K562 (cell line): Measurements from ENCODE around the gene HCST. TPM values are rescaled to one million over a fixed set of nuclear protein-coding genes. Genes with fewer than 3 reads are reported as not detected.
A peak's percentile ranks its signal among the peaks of the same experiment; 100 is the strongest.

Source experiments
- ATAC-seq: fragments of 200-7000 bp; cut with Tn5 transposase; 3 replicates; pipeline ENCODE4 v1.9.1; 2020; ENCODE audit warnings: moderate library complexity
- BruUV-seq: library from RNA; stranded (reverse); fragments of 400-500 nt; replicated peaks from 2 replicates; lab custom pipeline; 2021; lab: Mats Ljungman, UMichigan
- CTCF ChIA-PET: fragments of 300-600 bp; formaldehyde crosslinking; extraction: SDS; loops from one replicate; lab custom pipeline; 2021; ENCODE audit warnings: low intra/inter-chr PET ratio; lab: Yijun Ruan, JAX
- POLR2A ChIA-PET: fragments of 300-600, 350-650 bp; sonication (Branson Sonifier 250); formaldehyde crosslinking; extraction: SDS; loops from one replicate; lab custom pipeline; 2021; ENCODE audit warnings: antibody characterized with exemption, inconsistent platforms; lab: Yijun Ruan, JAX
- DNase-seq, 4 experiments: peaks; one replicate each; pipeline versions ENCODE4 v3.0.0 to v3.0.0-alpha.2; 2011 to 2018; ENCODE audit warnings: low spot score in 3 of 4, mixed read lengths in 3 of 4; ENCODE audit errors: extremely low read depth in 1 of 4
- FAIRE-seq: peaks from 2 replicates; lab custom pipeline; 2011; peaks lifted over from hg19 to GRCh38; lab: Jason Lieb, UNC
- H2AFZ ChIP-seq: 2 replicates; pipeline ENCODE4 v1.6.0; 2011; ENCODE audit warnings: low read depth, low read length, control low read depth, inconsistent platforms
- H3K27ac ChIP-seq: fragments of 200-600 bp; 3 replicates; pipeline ENCODE4 v1.8.0; 2011; ENCODE audit warnings: low read depth, mild to moderate bottlenecking, control low read depth, inconsistent platforms, low read length, moderate library complexity, mixed read lengths; ENCODE audit errors: extremely low read depth
- H3K27me3 ChIP-seq, 2 experiments: fragments of 300-600 bp in 1 of 2; 2 replicates in 1 of 2; 3 replicates in 1 of 2; pipeline versions ENCODE4 v1.6.0 to v1.8.0; 2011; ENCODE audit warnings: inconsistent platforms in 2 of 2, low read length in 2 of 2, mild to moderate bottlenecking in 1 of 2, mixed read lengths in 1 of 2, moderate library complexity in 1 of 2; ENCODE audit not compliant: control insufficient read depth in 2 of 2, insufficient read depth in 2 of 2
- H3K36me3 ChIP-seq: fragments of 300-600 bp; 3 replicates; pipeline ENCODE4 v1.8.0; 2011; ENCODE audit warnings: mild to moderate bottlenecking, low read length, inconsistent platforms; ENCODE audit not compliant: control insufficient read depth, insufficient read depth
- H3K4me1 ChIP-seq, 2 experiments: fragments of 200-600 bp in 1 of 2; replicated peaks in 1 of 2; 2 replicates in 1 of 2; 3 replicates in 1 of 2; pipeline versions ENCODE4 v1.5.1 to v1.8.0; 2011; ENCODE audit warnings: inconsistent platforms in 2 of 2, low read length in 2 of 2, mild to moderate bottlenecking in 1 of 2, mixed read lengths in 1 of 2, moderate library complexity in 1 of 2; ENCODE audit not compliant: control insufficient read depth in 2 of 2, insufficient read depth in 2 of 2
- H3K4me2 ChIP-seq: 2 replicates; pipeline ENCODE4 v1.6.1; 2011; ENCODE audit warnings: low read length, control low read depth, inconsistent platforms, mixed read lengths; ENCODE audit not compliant: insufficient read depth
- H3K4me3 ChIP-seq: fragments of 200-600 bp; sonication (generic), shearing (Covaris generic); 2 replicates; pipeline ENCODE4 v1.5.1; 2016; ENCODE audit warnings: control low read depth, inconsistent platforms
- H3K79me2 ChIP-seq: fragments of 200-600 bp; 3 replicates; pipeline ENCODE4 v1.8.0; 2011; ENCODE audit warnings: low read length, inconsistent platforms; ENCODE audit not compliant: control insufficient read depth, insufficient read depth
- H3K9ac ChIP-seq, 2 experiments: 2 replicates each; pipeline versions ENCODE4 v1.6.0 to v1.6.1; 2011; ENCODE audit warnings: low read depth in 2 of 2, low read length in 2 of 2, control low read depth in 1 of 2, inconsistent platforms in 1 of 2, mild to moderate bottlenecking in 1 of 2, mixed read lengths in 1 of 2; ENCODE audit not compliant: insufficient read depth in 1 of 2
- H3K9me1 ChIP-seq: one replicate; pipeline ENCODE4 v1.6.0; 2011; ENCODE audit warnings: inconsistent platforms, mild to moderate bottlenecking, low read length, moderate library complexity; ENCODE audit not compliant: control insufficient read depth, insufficient read depth
- H3K9me3 ChIP-seq: replicated peaks from 2 replicates; pipeline ENCODE4 v1.5.1; 2011; ENCODE audit warnings: low read depth, low read length, inconsistent platforms; ENCODE audit not compliant: control insufficient read depth, insufficient read depth
- H4K20me1 ChIP-seq: replicated peaks from 2 replicates; pipeline ENCODE4 v1.6.1; 2011; ENCODE audit warnings: low read length, inconsistent platforms, mixed read lengths; ENCODE audit not compliant: control insufficient read depth, insufficient read depth
- PML ChIP-seq: IDR thresholded peaks from 2 replicates; pipeline ENCODE4 v1.6.1; 2012; ENCODE audit warnings: low read length, inconsistent platforms
- U2AF1 ChIP-seq: fragments of 200-400 bp; formaldehyde crosslinking; optimal IDR thresholded peaks from 2 replicates; pipeline ENCODE3; 2017; ENCODE audit warnings: mild to moderate bottlenecking, low read depth, low read length, moderate library complexity
- ZNF121 ChIP-seq: sonication (generic); formaldehyde crosslinking; conservative IDR thresholded peaks from 2 replicates; pipeline ENCODE4 v1.8.0; 2022; ENCODE audit warnings: missing genetic modification reagents
- ZNF511 ChIP-seq: sonication (generic); formaldehyde crosslinking; IDR thresholded peaks from 2 replicates; pipeline ENCODE4 v1.8.0; 2022; ENCODE audit warnings: mild to moderate bottlenecking, missing genetic modification reagents
- WGBS: fragments of 100-300 bp; shearing (Covaris generic); methylation state at CpG from one replicate; pipeline ENCODE4 v1.1.6; 2016; ENCODE audit warnings: low coverage, mixed read lengths; ENCODE audit not compliant: insufficient coverage; ENCODE audit errors: missing lambda C conversion rate; 5-methylcytosine and 5-hydroxymethylcytosine counted together
- in situ Hi-C: fragments of 300-500 bp; cut with MboI; formaldehyde crosslinking; loops from 4 replicates; pipeline ENCODE4 v1.15.0; 2018; ENCODE audit warnings: inconsistent platforms, mixed read lengths
- intact Hi-C: fragments of 100-400 bp; cut with micrococcal nuclease; formaldehyde crosslinking; loops from 2 replicates; pipeline ENCODE4 v1.14.2; 2022
- polyA plus RNA-seq, 8 experiments: library from polyadenylated mRNA; depleted of rRNA in 4 of 8; stranded (reverse) in 5 of 8; unstranded in 3 of 8; fragments of >200 nt; fragmentation: Nextera tagmentation in 2 of 8; fragmentation: Illumina TruSeq in 1 of 8; extraction: Ambion mirVana in 2 of 8; extraction: Trizol in 1 of 8; gene quantifications; 2 replicates each; pipeline versions ENCODE4 v1.2.1 to v1.2.3, GENCODE V29; 2011 to 2014; ENCODE audit warnings: inconsistent platforms in 1 of 8, missing spikeins in 1 of 8
- total RNA-seq, 7 experiments: library from RNA; depleted of rRNA in 6 of 7; stranded (reverse); fragments of >200 nt in 6 of 7; fragmentation: Illumina TruSeq in 2 of 7; extraction: Trizol in 2 of 7; gene quantifications; 2 replicates each; pipeline versions ENCODE4 v1.2.1 to v1.2.3, GENCODE V29; 2011 to 2021; ENCODE audit warnings: low replicate concordance in 1 of 7

The HCST gene
- total and polyA plus RNA-seq, 9 of the 15 experiments (the other 6 are each of a cell fraction or from before 2014, with no cell fraction given), result 0.29 to 1.9 (median 0.95) TPM; not detected in 2

- H3K4me2 ChIP-seq, result no peak overlapping the region
- H3K27ac ChIP-seq, result no peak overlapping the region
- H3K4me3 ChIP-seq, result no peak overlapping the region
- H3K9me3 ChIP-seq, result no peaks in the 10 kb centered on the region
- no peak for TF ChIP-seq PML
- TF ChIP-seq ZNF121, result peak; percentile 53
- no peak for TF ChIP-seq ZNF511
- TF ChIP-seq U2AF1, result no peak
- TF ChIP-seq, all 486 proteins: peak for 1
- FAIRE-seq (no peak), DNase-seq (no peak), ATAC-seq (no peak)
- Histone ChIP-seq H2AFZ (no peak overlapping the region), H3K4me1 (peaks cover 0 to 26% of the 10 kb centered on the region in 2 experiments; a peak in 2 of 5 replicates), H3K27me3 (peaks cover 34 to 69% of the 10 kb centered on the region in 2 experiments), H4K20me1 (peaks cover 13% of the 10 kb centered on the region; the same call in 1 of the 2 replicates), H3K36me3 (no peaks in the 10 kb centered on the region), H3K9ac (no peak overlapping the region), H3K9me1 (no peaks in the 10 kb centered on the region), H3K79me2 (no peaks in the 10 kb centered on the region)
- ChIA-PET CTCF (interaction anchor here (0.6 kb wide), 1 partner anchor 615 kb away, joined by 3 read pairs; no protein-coding TSS in a partner anchor), POLR2A (interaction anchor here (0.6 to 1.5 kb wide), 3 partner anchors 14 to 209 kb away, joined by 3 read pairs; partner anchors contain the start of gene THAP8)
- 5% methylated on average over 9 of the region's 9 CpGs for WGBS
- intact Hi-C loops (no loop called here), in situ Hi-C loops (no loop called here)
- no TSS peak for BruUV-seq
Observed at GRCh38 chr19:35943321-35944301, 41.3 kb downstream of the HCST start.
